ENCODE data around the gene AP1G2. TPM values are rescaled to one million over a fixed set of nuclear protein-coding genes. Genes with fewer than 3 reads are reported as not detected.

The AP1G2 gene
- total and polyA plus RNA-seq, 2 of the 4 experiments (the other 2 are of a cell fraction): 2.9 to 19.2 TPM

DNA sequence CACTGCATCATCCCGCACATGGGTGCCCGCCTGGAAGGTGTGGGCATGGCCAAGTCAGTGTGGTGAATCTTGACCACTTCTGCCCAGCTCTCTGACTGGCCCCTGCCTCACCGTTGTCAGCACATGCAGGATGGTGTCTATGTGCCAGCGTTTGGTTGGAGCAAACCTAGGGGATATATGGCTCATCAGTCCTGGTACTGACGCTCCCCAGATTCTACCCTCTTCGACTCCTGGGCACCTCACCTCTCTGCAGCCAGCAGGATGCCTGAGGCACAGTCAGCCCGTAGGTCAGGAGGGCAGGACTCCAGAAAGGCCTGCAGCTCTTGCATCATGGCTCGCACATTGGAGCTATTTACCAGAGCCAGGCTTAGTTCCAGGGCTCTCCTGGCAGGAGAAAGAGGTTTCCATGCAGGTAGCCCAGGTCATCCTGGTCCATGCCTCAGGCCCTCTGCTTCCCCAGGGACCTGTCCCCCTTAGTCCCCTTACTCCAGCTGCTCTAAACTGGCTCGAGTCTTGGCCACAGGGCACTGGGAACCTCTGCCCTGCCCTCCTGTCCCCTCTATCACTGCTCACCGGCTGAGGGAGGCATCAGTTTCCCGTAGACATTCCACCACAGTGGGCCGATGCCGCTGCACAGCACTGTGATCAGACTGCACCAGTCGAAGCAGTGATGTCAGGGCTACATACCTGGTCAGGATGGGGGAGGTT, 4.0 kb downstream of the AP1G2 start:
- H4K20me1 ChIP-seq (ENCODE audit: insufficient read depth, low read length): no peaks in the 10 kb centered on the region
- no peak overlapping the region for H3K9ac ChIP-seq (ENCODE audit: low read depth, low read length)
- H2BK15ac ChIP-seq (ENCODE audit: low read depth, low read length): no peak overlapping the region
- H3K23ac ChIP-seq (ENCODE audit: low read depth, low read length): no peak overlapping the region
- no TSS peak for BruUV-seq (replicated peaks)
- peaks cover 7% of the 10 kb centered on the region for H3K36me3 ChIP-seq (ENCODE audit: control insufficient read depth, insufficient read depth, low read length)
- no peaks in the 10 kb centered on the region; a peak in 1 of 4 replicates for H3K79me1 ChIP-seq (ENCODE audit: low read depth in 1 of 2, low read length in 2 of 2)
- no peak overlapping the region for H4K8ac ChIP-seq (ENCODE audit: low read depth in 2 of 2, low read length in 2 of 2)
- no peak for TF ChIP-seq MAFK (IDR thresholded peaks at IDR 0.05; ENCODE audit: low read depth, low read length)
- no peak for TF ChIP-seq FOS (IDR thresholded peaks at IDR 0.05; ENCODE audit: low read depth, low read length)
- no peak for TF ChIP-seq BHLHE40 (IDR thresholded peaks at IDR 0.05; ENCODE audit: low read depth, low read length)
- no peak for TF ChIP-seq CEBPB (IDR thresholded peaks at IDR 0.05; ENCODE audit: low read depth, low read length)
- no peak for TF ChIP-seq USF2 (IDR thresholded peaks at IDR 0.05; ENCODE audit: low read depth, low read length)
- TF ChIP-seq NFE2L2 (IDR thresholded peaks at IDR 0.05; ENCODE audit: low read depth, low read length): no peak
- H2BK120ac ChIP-seq (ENCODE audit: low read depth, low read length): no peak overlapping the region
- H2AFZ ChIP-seq (replicated peaks; ENCODE audit: low read length, poor library complexity): peak overlapping the region; percentile 11
- no peak overlapping the region for H4K91ac ChIP-seq (ENCODE audit: insufficient read depth, low read depth, low read length)
- H2AK5ac ChIP-seq (ENCODE audit: low read depth, low read length): no peak overlapping the region
- ChIA-PET POLR2A (ENCODE audit: unreplicated experiment) (interaction anchor here (1.0 kb wide), 1 partner anchor 85 kb away, joined by 3 read pairs; no protein-coding TSS in a partner anchor), CTCF (interaction anchor here (0.7 to 1.0 kb wide), 2 partner anchors 81 to 85 kb away, joined by 3 read pairs; no protein-coding TSS in a partner anchor)
- H3K27ac ChIP-seq (ENCODE audit: insufficient read depth, low read length): no peak overlapping the region
- peaks cover 2% of the 10 kb centered on the region; the same call in 1 of the 2 replicates for H3K4me1 ChIP-seq (ENCODE audit: control insufficient read depth, insufficient read depth, low read length)
- no peak overlapping the region for H3K4me2 ChIP-seq (ENCODE audit: low read depth, low read length)
- dilution Hi-C loops (cut with HindIII; ENCODE audit: low sequenced_read_pairs, unreplicated experiment): no loop called here
- H3K9me1 ChIP-seq (ENCODE audit: insufficient read depth, low read length): peaks cover 10% of the 10 kb centered on the region; the same call in 1 of the 2 replicates
- in situ Hi-C loops (cut with MboI; ENCODE audit: low sequenced_read_pairs): no loop called here
- no peak overlapping the region for H2BK5ac ChIP-seq (ENCODE audit: low read depth, low read length, poor library complexity, severe bottlenecking)
- H3K4ac ChIP-seq (ENCODE audit: low read depth, low read length): no peak overlapping the region
- no peaks in the 10 kb centered on the region for H3K9me3 ChIP-seq (ENCODE audit: control insufficient read depth, insufficient read depth, low read length)
- DNase-seq (no peak), ATAC-seq (ENCODE audit: low read depth) (no peak)
- H3K14ac ChIP-seq (replicated peaks; ENCODE audit: low read depth, low read length): no peak overlapping the region
- WGBS, 2 experiments (ENCODE audit: extremely low coverage in 2 of 2, insufficient read length in 1 of 2): 77% methylated on average over 5 of the region's 14 CpGs; no CpG with 5 or more reads in 1 of the 2 experiments
- H4K5ac ChIP-seq (ENCODE audit: low read depth, low read length): no peak overlapping the region
- intact Hi-C loops (cut with micrococcal nuclease): no loop called here
- no peak overlapping the region for H3K56ac ChIP-seq (ENCODE audit: extremely low read depth, insufficient read depth, low read length)
- no peak overlapping the region for H3K4me3 ChIP-seq (ENCODE audit: insufficient read depth, low read depth, low read length)
- H3K18ac ChIP-seq (ENCODE audit: low read depth, low read length): no peak overlapping the region
- H3K27me3 ChIP-seq (ENCODE audit: control insufficient read depth, insufficient read depth, low read length): peaks cover 4% of the 10 kb centered on the region; the same call in 1 of the 2 replicates
- no peak overlapping the region for H2BK20ac ChIP-seq (ENCODE audit: low read depth, low read length)
- no peak overlapping the region for H2AK9ac ChIP-seq (replicated peaks; ENCODE audit: low read depth, low read length, poor library complexity)

All from IMR-90 (cell line).